ENCODE data around the gene ITFG1. TPM values are rescaled to one million over a fixed set of nuclear protein-coding genes. Genes with fewer than 3 reads are reported as not detected.

Gene ITFG1
- total RNA-seq, 1 donor from 2014 or later, result 205 TPM

DNA sequence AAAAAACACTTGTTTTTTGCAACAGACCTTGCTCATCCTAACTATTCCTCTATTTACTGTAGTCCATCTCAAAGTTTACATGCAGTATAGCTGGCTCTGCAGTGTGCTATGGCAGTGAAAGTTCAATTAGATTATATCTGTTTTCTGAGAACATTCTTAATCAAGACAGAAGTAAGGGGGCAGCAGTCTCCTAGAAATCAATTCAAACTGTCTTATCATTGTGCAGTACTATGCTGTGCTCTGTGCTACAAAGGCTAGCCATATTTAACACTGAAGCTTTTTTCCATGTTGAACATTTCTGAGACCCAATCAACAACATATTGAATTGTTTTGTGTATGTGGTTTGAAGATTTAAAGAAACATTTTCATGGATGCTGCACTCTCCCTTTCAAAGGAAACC, 328.6 kb downstream of the ITFG1 start:
- no peak for FAIRE-seq
- DNase-seq (ENCODE audit: low spot score in 2 of 2), result no peak

DNA sequence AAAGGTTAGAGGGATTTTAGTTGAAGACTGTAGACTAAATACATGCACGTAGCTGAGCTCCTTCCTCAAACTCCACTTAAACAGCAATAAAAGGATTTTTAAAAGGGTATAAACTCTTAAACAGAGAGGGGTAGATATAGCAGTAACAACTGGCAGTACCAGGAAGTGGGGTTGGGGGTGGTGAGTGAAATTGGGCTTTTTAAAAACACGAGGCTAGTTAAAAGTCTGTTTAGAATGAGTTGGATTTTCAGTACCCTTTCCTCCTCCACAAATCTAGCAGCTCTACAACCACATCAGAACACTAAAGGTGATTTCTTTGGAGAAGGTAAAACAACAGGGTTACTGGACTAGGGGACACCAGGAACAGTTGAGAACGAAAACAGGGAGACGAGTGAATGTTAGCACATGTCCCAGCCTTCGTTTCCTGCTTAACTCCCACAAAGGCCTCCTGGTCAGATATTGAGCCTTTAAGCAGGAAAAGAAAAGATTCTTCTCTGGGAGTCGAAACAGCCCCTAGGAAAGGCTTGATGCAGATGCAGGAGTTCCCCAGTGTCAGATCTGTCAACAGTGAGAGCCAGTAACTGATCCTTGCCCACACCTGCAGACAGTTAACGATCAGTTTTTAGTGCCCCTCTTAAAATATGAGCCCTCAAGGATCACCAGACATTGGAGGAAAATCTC, 331.0 kb downstream of the ITFG1 start:
- DNase-seq (ENCODE audit: low spot score in 2 of 2) (no peak), FAIRE-seq (no peak)

DNA sequence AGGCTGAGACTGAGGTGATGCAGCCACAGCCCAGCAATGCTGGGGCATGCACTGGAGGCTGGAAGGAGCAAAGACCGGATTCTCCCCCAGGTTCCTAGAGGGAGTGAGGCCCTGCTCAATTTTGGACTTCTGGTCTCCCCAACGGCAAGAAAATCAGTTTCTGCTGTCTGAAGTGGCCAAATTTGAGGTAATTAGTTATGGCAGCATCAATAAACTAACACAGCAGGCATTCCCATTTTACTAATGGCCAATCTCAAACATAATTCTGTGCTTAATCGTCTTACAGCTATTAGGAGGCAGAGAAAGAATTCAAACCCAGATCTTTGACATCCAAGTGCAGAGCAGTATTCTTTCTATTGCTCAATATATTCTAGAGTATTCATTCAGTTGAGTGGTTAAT, 333.3 kb downstream of the ITFG1 start:
- FAIRE-seq (no peak), DNase-seq (ENCODE audit: low spot score in 2 of 2) (no peak)

GRCh38 chr16:47125757-47126156, 335.1 kb downstream of the ITFG1 start:
- DNase-seq (ENCODE audit: low spot score in 2 of 2) (no peak), FAIRE-seq (no peak)

GRCh38 chr16:47113130-47113529, 347.7 kb downstream of the ITFG1 start:
- no peak for DNase-seq (ENCODE audit: low spot score in 2 of 2)
- FAIRE-seq, result no peak

- no peak for DNase-seq (ENCODE audit: low spot score in 2 of 2)
- FAIRE-seq, result no peak
Observed at GRCh38 chr16:47110939-47111338, 349.9 kb downstream of the ITFG1 start.

- no peak for DNase-seq (ENCODE audit: low spot score in 2 of 2)
- FAIRE-seq, result no peak
Observed at GRCh38 chr16:47109361-47109760, 351.5 kb downstream of the ITFG1 start.

Small RNA genes lying within 50 kb of the gene (small RNA-seq; reads per million reads assigned to genes)
- gene RF00019 (not detected), gene RNA5SP425 (not detected)

Other genes starting within 250 kb of the ITFG1 start
- gene PHKB, start 268 bp upstream of the ITFG1 start, total RNA-seq, result 194 TPM